Measurements from ENCODE around the gene LY6G6D.

The LY6G6D gene, protein sequence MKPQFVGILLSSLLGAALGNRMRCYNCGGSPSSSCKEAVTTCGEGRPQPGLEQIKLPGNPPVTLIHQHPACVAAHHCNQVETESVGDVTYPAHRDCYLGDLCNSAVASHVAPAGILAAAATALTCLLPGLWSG

DNA sequence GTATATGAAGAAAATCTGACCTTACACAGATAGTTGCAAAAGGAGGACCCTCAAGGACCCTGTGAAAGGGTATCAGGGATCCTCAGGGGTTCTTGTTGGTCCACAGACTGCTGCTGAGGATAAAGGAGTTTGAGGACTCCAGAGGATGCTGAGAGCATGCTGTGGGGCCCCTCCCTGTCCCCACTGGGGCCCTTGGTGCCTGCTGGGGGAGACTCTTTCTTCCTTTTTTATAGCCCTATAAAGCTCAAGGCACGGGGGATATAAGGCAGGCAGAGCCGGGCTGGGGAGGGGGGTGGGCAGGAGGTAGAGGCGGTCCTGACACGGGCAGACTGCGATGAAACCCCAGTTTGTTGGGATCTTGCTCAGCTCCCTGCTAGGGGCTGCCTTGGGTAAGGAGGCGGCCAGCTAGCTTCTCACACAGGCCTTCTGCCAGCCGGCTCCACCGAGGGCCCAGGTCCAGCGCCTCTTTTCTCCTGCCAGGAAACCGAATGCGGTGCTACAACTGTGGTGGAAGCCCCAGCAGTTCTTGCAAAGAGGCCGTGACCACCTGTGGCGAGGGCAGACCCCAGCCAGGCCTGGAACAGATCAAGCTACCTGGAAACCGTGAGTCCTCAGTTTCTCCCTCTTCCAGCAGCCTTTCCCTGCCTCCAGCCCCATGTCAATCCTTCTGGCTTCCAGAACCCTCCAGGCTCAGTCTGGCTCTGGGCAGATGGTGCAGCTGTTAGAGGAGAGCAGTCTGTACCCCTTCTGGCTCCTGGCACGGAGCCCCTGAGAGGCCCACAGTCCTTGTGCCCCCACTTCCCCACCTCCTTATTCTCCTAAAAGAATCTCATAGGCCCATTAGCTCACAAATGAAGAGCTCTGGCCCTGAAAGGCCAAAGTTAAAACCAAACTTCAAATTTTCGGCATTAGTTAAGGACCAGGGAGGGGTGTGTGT, at the start of gene LY6G6D:
TSS of gene LY6G6D (plus strand) at position 327 of the 937 bp plus-strand sequence. CDS start at position 335, 8 bp downstream.
- no peak for DNase-seq (ENCODE audit: low read depth in 3 of 3)

GRCh38 chr6:31665501-31666336, 49.4 kb upstream of the LY6G6D start, which contains the start of gene CSNK2B:
TSS of gene CSNK2B (plus strand) at chr6:31666080. CDS start at chr6:31666832, 752 bp downstream.
- DNase-seq (ENCODE audit: low read depth in 3 of 3), result peak; percentile 93 to 97 (median 96)

GRCh38 chr6:31666337-31666965, 48.7 kb upstream of the LY6G6D start:
- DNase-seq (ENCODE audit: low read depth in 3 of 3), result no peak

- DNase-seq (ENCODE audit: low read depth in 3 of 3), result no peak
Measured at GRCh38 chr6:31669676-31670075, 45.5 kb upstream of the LY6G6D start, which contains the start of gene LY6G5B. TSS of gene LY6G5B (plus strand) at chr6:31669976. CDS start at chr6:31670951, 975 bp downstream.

- DNase-seq (ENCODE audit: low read depth in 3 of 3), result no peak
Measured at GRCh38 chr6:31676322-31676903, 38.7 kb upstream of the LY6G6D start.

DNA sequence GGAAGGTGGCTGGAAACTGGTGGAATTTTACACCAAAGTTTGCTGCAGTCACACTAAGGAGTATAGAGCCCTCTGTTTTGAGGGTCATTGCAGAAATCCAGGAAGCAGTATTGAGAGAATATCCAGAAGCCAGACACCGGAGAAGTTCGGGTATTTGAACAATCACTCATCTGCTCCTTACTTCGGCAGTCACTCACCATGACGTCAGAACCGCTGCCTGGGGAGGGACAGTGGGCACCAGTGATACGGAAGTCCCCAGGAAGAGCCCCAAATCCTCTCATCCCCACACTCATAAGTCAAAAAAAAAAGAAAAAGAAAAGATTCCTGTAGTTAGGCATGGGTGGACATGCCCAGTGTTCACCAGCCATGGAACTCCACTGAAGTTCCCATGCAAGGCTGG, 38.2 kb upstream of the LY6G6D start:
- no peak for DNase-seq (ENCODE audit: low read depth in 3 of 3)

- DNase-seq (ENCODE audit: low read depth in 3 of 3), result no peak
Measured at GRCh38 chr6:31677955-31678354, 37.2 kb upstream of the LY6G6D start.

DNA sequence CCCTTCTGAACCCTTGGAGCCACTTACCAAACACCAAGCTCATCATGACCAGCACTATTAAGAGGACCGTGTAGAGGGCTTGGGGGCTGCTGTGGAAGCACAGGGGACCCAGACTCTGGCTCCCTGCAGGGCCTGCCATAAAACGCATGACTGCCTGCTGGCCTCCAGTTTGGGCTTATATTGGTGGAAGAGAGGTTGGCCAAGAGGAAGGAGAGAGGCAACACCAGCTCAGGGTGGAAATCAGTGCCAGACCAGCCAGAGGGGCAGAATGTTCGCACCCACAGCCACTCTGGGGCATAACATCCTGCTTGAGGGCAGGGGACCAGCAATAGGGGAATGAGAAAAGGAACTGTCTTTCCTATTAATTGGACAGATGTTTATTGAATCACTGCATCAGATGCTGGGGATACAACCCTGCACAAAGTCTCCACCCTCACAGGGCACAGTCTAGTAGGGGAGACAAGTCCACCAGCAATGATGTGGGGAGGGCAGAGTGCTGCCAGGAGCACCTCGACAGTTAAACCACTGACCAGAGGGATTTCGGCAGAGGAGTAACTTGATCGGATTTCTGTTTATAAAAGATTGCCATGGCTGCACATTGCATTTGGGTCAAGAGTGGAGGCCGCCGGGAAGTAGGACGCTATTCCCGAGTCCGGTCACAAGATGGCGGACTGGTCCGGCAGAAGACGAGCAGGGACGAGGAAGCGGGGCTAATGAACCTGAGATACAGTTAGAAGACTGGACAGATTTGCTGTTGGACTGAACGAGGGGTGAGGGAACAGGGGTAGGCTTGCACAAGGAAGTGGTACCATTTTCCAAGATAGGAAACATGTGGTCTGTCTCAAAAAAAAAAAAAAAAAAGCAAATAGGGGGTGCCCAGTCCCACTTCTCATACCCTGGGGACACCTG, 34.7 kb upstream of the LY6G6D start, which contains the start of gene LY6G5C:
TSS of gene LY6G5C (minus strand) at position 842 of the 909 bp plus-strand sequence. CDS start at position 148, 694 bp downstream.
- peak in 1 of 3 experiments; percentile 44 for DNase-seq (ENCODE audit: low read depth in 3 of 3)

DNA sequence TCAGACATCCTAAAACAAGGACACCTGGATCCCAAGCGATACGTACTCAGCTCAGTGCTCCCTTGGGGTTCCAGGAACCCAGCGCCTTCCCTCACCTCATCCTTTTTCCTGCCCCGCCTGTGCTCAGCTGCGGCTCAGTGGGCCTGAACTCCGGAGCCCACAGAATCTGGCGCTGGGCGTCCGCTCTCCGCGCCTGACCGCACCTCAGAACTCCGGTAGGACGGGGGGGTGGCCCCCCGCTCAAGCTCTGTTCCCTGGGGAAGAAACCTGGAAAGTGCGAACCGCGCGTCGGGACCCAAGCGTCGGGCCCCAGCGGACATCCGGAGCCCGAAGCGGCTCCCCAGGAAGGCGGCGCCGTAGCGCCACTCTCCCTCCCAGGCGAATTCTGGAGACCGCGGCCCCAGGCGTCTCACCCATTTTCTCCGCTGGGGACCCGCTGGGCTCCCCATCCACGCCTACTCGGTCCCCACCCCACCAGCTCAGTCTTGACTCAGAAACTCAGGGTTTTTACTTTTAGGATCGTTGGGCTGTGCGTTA, 33.9 kb upstream of the LY6G6D start:
- no peak for DNase-seq (ENCODE audit: low read depth in 3 of 3)

DNA sequence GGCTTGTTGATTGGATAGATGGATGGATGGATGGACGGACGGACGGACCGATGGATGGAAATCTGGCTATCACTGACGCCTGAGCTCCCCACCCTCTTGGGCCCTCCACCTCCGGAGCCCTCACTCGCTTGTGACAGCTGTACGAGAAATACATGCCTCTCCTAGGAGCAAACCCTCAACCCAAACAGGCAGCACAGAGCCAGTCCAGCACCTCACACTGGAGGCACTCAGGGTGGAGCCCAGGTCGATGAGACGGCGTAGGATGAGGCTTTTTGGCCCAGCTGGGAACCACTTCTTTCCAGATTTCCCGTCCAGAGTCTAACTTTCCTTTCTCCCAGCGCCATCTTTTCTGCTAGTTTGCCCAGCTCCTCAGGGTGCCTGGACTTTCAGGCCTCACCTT, 31.6 kb upstream of the LY6G6D start:
- DNase-seq (ENCODE audit: low read depth in 3 of 3), result no peak

- no peak for DNase-seq (ENCODE audit: low read depth in 3 of 3)
Measured at GRCh38 chr6:31686483-31686882, 28.7 kb upstream of the LY6G6D start.

DNA sequence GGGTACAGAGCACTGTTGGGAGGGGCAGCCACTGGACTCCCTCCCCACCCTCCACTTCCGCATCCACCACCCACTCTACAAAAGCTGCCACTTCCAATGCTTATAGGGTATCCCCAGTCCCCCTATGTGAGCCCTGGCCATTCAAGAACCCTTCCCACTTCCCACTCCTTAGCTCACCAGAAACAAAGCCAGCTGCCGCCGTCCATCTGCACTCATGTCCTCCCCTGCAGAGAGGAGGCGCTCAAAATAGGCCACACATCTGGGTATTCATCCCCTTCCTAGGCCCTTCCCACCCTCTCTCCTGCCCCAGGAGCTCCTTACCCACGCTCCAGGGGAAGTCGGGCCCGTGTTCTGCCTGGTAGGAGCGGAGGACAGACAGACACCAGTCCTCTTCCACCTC, 27.8 kb upstream of the LY6G6D start:
- DNase-seq (ENCODE audit: low read depth in 3 of 3), result no peak

- DNase-seq (ENCODE audit: low read depth in 3 of 3), result no peak
Measured at GRCh38 chr6:31687860-31688693, 27.1 kb upstream of the LY6G6D start.

GRCh38 chr6:31689249-31690110, 25.7 kb upstream of the LY6G6D start:
- DNase-seq (ENCODE audit: low read depth in 3 of 3), result no peak

- no peak for DNase-seq (ENCODE audit: low read depth in 3 of 3)
Measured at GRCh38 chr6:31690231-31691077, 24.7 kb upstream of the LY6G6D start.

DNA sequence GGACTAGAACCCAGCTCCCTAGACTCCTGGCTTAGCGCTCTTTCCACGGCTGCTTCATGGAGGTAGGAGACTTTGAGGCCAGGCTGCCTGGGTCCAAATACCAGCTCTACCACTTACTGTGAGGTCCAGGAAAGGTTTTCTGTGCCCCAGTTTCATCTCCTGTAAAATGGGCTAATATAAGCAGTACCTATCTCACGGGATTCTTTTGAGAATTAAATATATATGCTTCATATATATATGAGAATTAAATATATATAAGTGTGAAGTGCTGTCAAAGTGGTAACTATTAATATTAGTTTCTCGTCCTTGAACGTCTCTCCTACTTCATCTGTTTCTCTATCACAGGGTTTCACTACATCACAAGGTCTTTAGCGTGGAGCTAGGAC, 24.1 kb upstream of the LY6G6D start:
- no peak for DNase-seq (ENCODE audit: low read depth in 3 of 3)

- no peak for DNase-seq (ENCODE audit: low read depth in 3 of 3)
Measured at GRCh38 chr6:31691564-31692108, 23.5 kb upstream of the LY6G6D start.
